K562 (cell line): ENCODE data around the gene AHCYL2. TPM values are rescaled to one million over a fixed set of nuclear protein-coding genes. Genes with fewer than 3 reads are reported as not detected.

Experiments
- NCOR1 ChIP-seq: fragments of 450-650 bp; IDR thresholded peaks from 2 replicates; pipeline ENCODE4 v1.6.1; 2016; ENCODE audit warnings: mild to moderate bottlenecking, moderate library complexity
- PCBP2 ChIP-seq: fragments of 200-400 bp; formaldehyde crosslinking; IDR thresholded peaks from 2 replicates; pipeline ENCODE4 v1.6.1; 2018; ENCODE audit warnings: low read length, low read depth, mild to moderate bottlenecking, moderate library complexity; ENCODE audit not compliant: poor library complexity, severe bottlenecking
- RBM22 ChIP-seq: fragments of 200-400 bp; formaldehyde crosslinking; IDR thresholded peaks from 2 replicates; pipeline ENCODE4 v1.6.1; 2018; ENCODE audit warnings: low read length, low read depth; ENCODE audit not compliant: poor library complexity, severe bottlenecking
- SLC30A9 ChIP-seq: fragments of 250-450 bp; sonication (Bioruptor Pico); IDR thresholded peaks from 2 replicates; pipeline ENCODE4 v1.8.0; 2022; ENCODE audit warnings: mild to moderate bottlenecking, moderate library complexity
- ZBTB1 ChIP-seq: sonication (generic); formaldehyde crosslinking; IDR thresholded peaks from 2 replicates; pipeline ENCODE4 v1.8.1; 2023; ENCODE audit warnings: missing genetic modification reagents, low read depth, mild to moderate bottlenecking, borderline replicate concordance
- polyA plus RNA-seq, 8 experiments: library from polyadenylated mRNA; depleted of rRNA in 4 of 8; stranded (reverse) in 5 of 8; unstranded in 3 of 8; fragments of >200 nt; fragmentation: Nextera tagmentation in 2 of 8; fragmentation: Illumina TruSeq in 1 of 8; extraction: Ambion mirVana in 2 of 8; extraction: Trizol in 1 of 8; gene quantifications; 2 replicates each; pipeline versions ENCODE4 v1.2.1 to v1.2.3, GENCODE V29; 2011 to 2014; ENCODE audit warnings: inconsistent platforms in 1 of 8, missing spikeins in 1 of 8
- total RNA-seq, 7 experiments: library from RNA; depleted of rRNA in 6 of 7; stranded (reverse); fragments of >200 nt in 6 of 7; fragmentation: Illumina TruSeq in 2 of 7; extraction: Trizol in 2 of 7; gene quantifications; 2 replicates each; pipeline versions ENCODE4 v1.2.1 to v1.2.3, GENCODE V29; 2011 to 2021; ENCODE audit warnings: low replicate concordance in 1 of 7
- TF ChIP-seq, protein P1 (sequence below), 3 experiments: IDR thresholded peaks in 2 of 3; conservative IDR thresholded peaks in 1 of 3; 2 replicates each; pipeline ENCODE4 v1.5.1; 2011 to 2012; ENCODE audit warnings: low read length in 3 of 3, mild to moderate bottlenecking in 3 of 3, control low read depth in 2 of 3, improper control_type of control experiment in 1 of 3, inconsistent platforms in 1 of 3, low read depth in 1 of 3, mixed read lengths in 1 of 3, moderate library complexity in 1 of 3; ENCODE audit not compliant: insufficient read depth in 2 of 3

AHCYL2 gene
- total and polyA plus RNA-seq, 9 of the 15 experiments (the other 6 are each of a cell fraction or from before 2014, with no cell fraction given): 0.93 to 10.5 (median 5.2) TPM

DNA sequence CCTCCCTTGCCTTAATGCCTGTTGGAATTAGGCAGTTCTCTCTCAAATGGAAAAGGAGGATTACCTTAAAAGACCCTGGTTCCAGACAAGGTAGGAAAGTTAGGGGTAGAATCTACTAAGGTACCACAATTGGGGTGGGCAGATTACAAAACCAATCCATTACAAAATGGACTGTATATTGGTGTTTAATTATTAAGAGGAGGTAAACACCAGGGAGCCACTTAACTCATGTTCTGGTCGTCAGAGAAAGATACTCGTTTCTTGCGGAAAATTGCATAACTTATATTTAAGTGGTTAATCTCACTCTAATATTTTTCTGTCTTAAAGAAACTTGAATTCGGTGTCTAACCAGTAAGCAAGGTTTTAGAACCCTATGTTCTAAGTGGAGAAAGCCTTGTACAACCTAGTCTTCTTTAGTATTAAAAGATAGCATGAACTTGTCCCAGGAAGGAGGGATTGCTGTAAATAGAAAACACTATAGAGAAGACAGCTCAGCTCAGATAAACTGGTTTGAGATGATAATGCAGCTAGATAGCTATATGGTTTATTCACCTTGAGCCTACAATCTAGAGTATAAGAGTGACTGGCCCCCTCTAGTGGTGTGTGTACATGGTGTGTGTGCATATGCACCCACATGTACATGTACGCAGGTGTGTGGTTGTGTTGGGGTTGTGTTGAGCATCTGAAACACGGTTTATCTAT lies 151.4 kb downstream of the AHCYL2 start (continued):
- TF ChIP-seq PCBP2 (no peak), SLC30A9 (CRISPR knock-in tag) (no peak), RBM22 (no peak), ZBTB1 (CRISPR knock-in tag) (no peak), NCOR1 (0 out of 2 replicates have a peak, but pooled peaks have one; percentile 11)
- TF ChIP-seq, protein P1, sequence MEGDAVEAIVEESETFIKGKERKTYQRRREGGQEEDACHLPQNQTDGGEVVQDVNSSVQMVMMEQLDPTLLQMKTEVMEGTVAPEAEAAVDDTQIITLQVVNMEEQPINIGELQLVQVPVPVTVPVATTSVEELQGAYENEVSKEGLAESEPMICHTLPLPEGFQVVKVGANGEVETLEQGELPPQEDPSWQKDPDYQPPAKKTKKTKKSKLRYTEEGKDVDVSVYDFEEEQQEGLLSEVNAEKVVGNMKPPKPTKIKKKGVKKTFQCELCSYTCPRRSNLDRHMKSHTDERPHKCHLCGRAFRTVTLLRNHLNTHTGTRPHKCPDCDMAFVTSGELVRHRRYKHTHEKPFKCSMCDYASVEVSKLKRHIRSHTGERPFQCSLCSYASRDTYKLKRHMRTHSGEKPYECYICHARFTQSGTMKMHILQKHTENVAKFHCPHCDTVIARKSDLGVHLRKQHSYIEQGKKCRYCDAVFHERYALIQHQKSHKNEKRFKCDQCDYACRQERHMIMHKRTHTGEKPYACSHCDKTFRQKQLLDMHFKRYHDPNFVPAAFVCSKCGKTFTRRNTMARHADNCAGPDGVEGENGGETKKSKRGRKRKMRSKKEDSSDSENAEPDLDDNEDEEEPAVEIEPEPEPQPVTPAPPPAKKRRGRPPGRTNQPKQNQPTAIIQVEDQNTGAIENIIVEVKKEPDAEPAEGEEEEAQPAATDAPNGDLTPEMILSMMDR (IDR thresholded peaks at IDR 0.05 in 2 of 3, conservative IDR thresholded peaks at IDR 0.05 in 1 of 3; ENCODE audit: insufficient read depth in 2 of 3, low read depth in 1 of 3, low read length in 3 of 3): peak; percentile 78 to 91 (median 86)
- TF ChIP-seq, all 486 proteins: peak for 20
